GM18867 (cell line): Measurements from ENCODE around the gene YLPM1.
"Not testable (repeated sequence)": the region's sequence is repeated elsewhere in the genome, so short reads cannot be mapped to it uniquely, and the experiment has no call there.

Experiments used
- ATAC-seq: cut with Tn5 transposase; IDR thresholded peaks from one replicate; pipeline ENCODE4 v1.9.1; 2021; ENCODE audit warnings: mild to moderate bottlenecking, moderate library complexity; ENCODE audit not compliant: unreplicated experiment

YLPM1 gene

GRCh38 chr14:74762917-74763802 is at the start of gene YLPM1:
Gene YLPM1, plus strand, starts transcription at chr14:74763316. Its CDS starts 174 bp downstream, at chr14:74763490.
- peak; percentile 92 for ATAC-seq

GRCh38 chr14:74713395-74713735 is 49.8 kb upstream of the YLPM1 start:
- no peak for ATAC-seq

DNA sequence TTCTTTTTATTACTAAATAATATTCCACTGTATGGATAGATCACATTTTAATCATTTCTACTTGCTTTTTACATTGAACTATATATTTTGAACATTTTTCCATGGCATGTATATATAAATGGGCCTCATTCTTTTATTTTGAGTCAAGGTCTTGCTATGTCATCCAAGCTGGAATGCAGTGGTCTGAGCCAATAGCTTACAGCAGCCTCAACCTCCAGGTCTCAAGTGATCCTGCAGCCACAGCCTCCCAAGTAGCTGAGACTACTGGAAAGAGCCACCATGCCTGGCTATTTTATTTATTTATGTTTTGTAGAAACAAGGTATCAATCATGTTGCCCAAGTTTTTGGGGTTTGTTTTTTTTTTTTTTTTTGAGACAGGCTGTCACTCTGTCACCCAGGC is 42.6 kb upstream of the YLPM1 start:
- ATAC-seq, result no peak

GRCh38 chr14:74723134-74723533 is 40.0 kb upstream of the YLPM1 start:
- no peak for ATAC-seq

- no peak for ATAC-seq
Observed at GRCh38 chr14:74732387-74732786, 30.7 kb upstream of the YLPM1 start.

DNA sequence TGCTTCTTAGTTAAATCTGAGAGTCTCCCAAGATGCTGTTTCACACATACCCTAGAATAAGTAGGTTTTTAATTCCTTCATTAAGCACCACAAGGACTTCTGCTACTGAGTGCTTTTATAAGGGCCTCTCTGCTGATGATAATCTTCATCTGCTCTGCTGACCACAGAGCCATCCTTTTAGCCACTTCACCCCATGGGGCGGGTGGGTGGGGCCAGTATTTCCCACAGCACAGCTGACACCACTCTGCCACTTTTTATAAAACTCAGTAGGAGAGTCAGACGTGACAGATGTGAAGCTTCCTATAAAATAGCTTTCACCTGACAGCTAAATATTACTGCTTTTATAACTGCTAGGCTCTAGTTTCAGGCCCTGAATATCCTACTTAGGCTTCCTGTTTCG is 29.9 kb upstream of the YLPM1 start:
- ATAC-seq, result no peak

DNA sequence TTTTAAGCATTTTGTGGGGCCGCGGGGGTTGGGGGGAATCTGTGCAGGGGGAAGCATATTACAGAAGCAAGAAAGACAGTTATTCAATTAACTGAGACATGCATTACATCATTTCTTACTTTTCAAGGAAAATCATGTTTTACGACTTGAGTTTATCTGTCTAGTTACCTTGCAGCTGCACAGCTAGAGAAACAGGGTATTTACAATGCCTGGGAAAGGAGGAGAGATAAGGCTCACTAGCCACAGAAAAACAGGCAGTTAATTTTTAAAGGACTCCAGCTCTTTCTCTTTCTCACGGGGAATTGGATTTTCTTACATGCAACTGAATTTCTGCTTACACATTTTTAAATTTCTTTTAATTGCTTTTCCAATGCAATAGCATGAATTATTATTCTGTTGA is 28.0 kb upstream of the YLPM1 start:
- ATAC-seq, result no peak

- no peak for ATAC-seq
Observed at GRCh38 chr14:74737753-74738325, 25.3 kb upstream of the YLPM1 start.

GRCh38 chr14:74739293-74740030 is 23.7 kb upstream of the YLPM1 start:
- no peak for ATAC-seq

GRCh38 chr14:74747237-74747636 is 15.9 kb upstream of the YLPM1 start:
- no peak for ATAC-seq

- ATAC-seq, result no peak
Observed at GRCh38 chr14:74754157-74754556, 9.0 kb upstream of the YLPM1 start.

DNA sequence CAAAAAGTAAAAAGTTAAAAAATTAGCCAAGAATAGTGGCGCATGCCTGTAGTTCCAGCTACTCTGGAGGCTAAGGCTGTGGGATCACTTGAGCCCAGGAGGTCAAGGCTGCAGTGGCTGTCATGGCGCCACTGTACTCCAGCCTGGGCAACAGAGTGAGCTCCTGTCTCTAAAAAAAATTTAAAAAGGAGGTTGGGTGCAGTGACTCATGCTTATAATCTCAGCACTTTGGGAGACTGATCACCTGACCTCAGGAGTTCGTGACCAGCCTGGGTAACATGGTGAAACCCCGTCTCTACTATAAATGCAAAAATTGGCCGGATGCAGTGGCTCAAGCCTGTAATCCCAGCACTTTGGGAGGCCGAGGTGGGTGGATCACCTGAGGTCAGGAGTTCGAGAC is 8.2 kb upstream of the YLPM1 start:
- no peak for ATAC-seq

DNA sequence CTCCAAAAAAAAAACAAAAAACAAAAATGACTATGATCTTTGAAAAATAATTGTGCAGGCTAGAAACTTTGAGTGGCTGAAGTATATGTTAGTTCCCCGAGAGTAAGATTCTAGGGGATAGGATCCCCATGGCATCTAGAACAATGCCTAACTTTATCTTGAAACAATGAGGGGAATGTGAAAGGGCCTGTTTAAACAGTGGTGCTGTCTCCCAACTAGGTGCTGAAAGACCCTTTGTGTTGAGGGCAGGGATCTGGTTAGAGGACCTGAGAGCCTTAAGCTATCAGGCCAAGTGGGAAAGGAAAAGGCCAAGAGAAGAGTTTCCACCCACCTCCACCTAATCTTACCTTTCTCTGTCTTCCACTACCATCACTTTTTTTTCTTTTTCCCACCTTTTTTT is 6.8 kb upstream of the YLPM1 start:
- no peak for ATAC-seq

GRCh38 chr14:74758505-74758904 is 4.6 kb upstream of the YLPM1 start:
- ATAC-seq, result not testable (repeated sequence)

- no peak for ATAC-seq
Observed at GRCh38 chr14:74763803-74764531, 851 bp downstream of the YLPM1 start.

DNA sequence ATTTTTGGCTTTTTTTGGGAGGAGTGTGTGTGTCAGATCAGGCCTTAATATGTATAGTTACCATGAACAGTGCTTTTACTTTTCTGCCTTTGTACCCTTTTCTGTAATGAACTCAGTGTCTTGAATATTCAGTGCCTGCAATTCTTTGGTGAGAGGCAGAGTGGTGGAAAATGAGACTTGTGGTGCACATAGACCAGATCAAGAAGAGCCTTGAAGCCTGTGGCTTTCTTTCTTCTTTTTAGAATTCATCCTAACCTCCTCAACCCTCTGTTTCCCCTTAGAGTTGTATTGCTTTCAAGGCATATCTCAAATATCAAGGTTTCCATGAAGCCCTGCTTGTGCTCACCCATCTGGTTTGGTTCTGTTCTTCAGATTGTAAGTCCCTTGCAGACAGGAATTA is 2.6 kb downstream of the YLPM1 start:
- ATAC-seq, result no peak

DNA sequence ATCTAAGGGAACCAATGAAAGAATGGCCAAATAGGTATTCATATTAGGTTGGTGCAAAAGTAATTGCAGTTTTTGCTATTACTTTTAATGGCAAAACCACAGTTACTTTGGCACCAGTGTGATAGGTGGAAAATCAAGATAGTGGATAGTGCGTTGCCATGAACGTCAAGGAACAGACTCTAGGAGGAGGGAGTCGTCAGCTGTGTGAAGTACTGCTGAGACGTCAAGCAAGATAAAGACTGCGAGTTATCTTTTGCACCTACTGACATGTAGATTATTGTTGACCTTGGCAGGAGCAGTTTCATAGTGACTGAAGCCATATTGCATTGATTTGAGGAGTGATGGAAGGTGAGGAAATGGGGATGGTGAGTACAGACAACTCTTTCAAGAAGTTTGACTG is 8.3 kb downstream of the YLPM1 start:
- no peak for ATAC-seq

DNA sequence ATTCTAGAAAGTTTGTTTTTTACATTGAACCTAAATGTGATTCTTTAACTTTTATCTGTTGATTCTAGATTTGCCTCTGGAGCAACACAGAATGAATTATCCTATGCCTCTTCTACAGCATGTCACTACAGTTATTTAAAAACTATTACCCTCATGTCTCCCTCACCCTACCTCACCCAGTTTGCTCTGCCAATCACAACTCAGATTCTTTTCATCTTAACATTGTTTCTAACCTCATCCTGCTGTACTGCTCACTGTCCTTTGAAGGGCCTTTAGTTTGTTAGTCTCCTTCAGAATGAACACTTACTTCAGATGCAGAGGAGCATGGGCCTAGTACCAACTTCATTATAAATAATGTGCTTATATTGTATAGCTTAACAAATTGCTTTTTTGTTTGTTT is 21.5 kb downstream of the YLPM1 start:
- ATAC-seq, result no peak

DNA sequence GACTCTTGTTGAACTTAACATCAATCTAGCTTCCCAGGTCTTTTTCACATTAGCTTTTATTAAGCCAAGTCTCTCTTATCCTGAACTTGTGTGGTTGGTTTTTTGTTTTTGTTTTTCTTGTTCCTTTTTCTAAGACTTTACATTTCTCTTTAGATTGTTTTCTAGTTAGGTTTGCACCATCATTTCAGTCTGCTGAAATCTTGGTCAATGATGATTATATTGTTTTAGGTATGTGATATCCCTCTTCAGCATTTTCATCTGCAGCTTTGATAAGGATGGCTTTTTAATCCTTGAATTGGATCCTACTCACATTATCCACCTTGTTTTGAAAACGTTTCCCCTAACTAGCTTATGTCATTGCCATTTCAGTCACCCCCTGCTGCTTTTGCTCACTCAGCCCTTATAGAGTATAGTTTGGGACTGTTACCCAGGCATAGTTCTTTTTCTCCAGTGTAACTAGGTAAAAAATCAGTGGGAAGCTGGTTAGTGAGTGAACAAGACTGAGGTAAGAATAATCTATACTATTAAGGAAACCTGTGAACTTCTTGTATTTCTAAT is 22.0 kb downstream of the YLPM1 start:
- ATAC-seq, result no peak

- no peak for ATAC-seq
Observed at GRCh38 chr14:74786796-74787315, 23.7 kb downstream of the YLPM1 start.
